Measurements from ENCODE around the gene FNIP1. TPM values are rescaled to one million over a fixed set of nuclear protein-coding genes. Genes with fewer than 3 reads are reported as not detected.
A peak's percentile ranks its signal among the peaks of the same experiment; 100 is the strongest.
"Not testable (repeated sequence)": the region's sequence is repeated elsewhere in the genome, so short reads cannot be mapped to it uniquely, and the experiment has no call there.

FNIP1 gene
- total RNA-seq, 1 donor from 2014 or later, result 29.5 TPM

- H3K27me3 ChIP-seq, result no peaks in the 10 kb centered on the region
- no peak overlapping the region for H3K27ac ChIP-seq
- H3K36me3 ChIP-seq, result peaks cover 0 to 17% of the 10 kb centered on the region in 2 donors
- no peak for TF ChIP-seq CTCF (IDR thresholded peaks at IDR 0.05)
- TF ChIP-seq POLR2A (IDR thresholded peaks at IDR 0.05), result no peak
- no peak for TF ChIP-seq POLR2AphosphoS5 (IDR thresholded peaks at IDR 0.05; ENCODE audit: insufficient read depth in 1 of 2, low read depth in 1 of 2)
- H3K9me3 ChIP-seq, result no peaks in the 10 kb centered on the region
- H3K4me3 ChIP-seq, result no peak overlapping the region
- intact Hi-C loops (cut with DNase I), result no loop called here
- H3K4me1 ChIP-seq, result peaks cover 14% of the 10 kb centered on the region
- no peak for DNase-seq (ENCODE audit: extremely low spot score in 2 of 2)
These were observed 114.6 kb downstream of the FNIP1 start for GRCh38 chr5:131682175-131682574.

GRCh38 chr5:131679911-131680310, 116.9 kb downstream of the FNIP1 start:
- intact Hi-C loops (cut with DNase I), result no loop called here
- Histone ChIP-seq H3K4me3 (no peak overlapping the region), H3K27me3 (no peaks in the 10 kb centered on the region), H3K27ac (peak overlapping the region; percentile 32), H3K36me3 (peaks cover 0 to 31% of the 10 kb centered on the region in 2 donors), H3K9me3 (no peaks in the 10 kb centered on the region), H3K4me1 (peaks cover 12% of the 10 kb centered on the region)
- no peak for DNase-seq (ENCODE audit: extremely low spot score in 2 of 2)
- no peak for TF ChIP-seq CTCF (IDR thresholded peaks at IDR 0.05)
- no peak for TF ChIP-seq POLR2A (IDR thresholded peaks at IDR 0.05)
- peak in 1 of 2 donors; percentile 76 for TF ChIP-seq POLR2AphosphoS5 (IDR thresholded peaks at IDR 0.05; ENCODE audit: insufficient read depth in 1 of 2, low read depth in 1 of 2)

GRCh38 chr5:131678273-131678672, 118.5 kb downstream of the FNIP1 start:
- H3K4me3 ChIP-seq; DNase-seq (ENCODE audit: extremely low spot score in 2 of 2); H3K27me3 ChIP-seq; H3K27ac ChIP-seq; intact Hi-C loops (cut with DNase I); H3K9me3 ChIP-seq; H3K4me1 ChIP-seq: not testable (repeated sequence)
- H3K36me3 ChIP-seq, result peaks cover 0 to 31% of the 10 kb centered on the region in 2 donors

GRCh38 chr5:131677115-131677514, 119.7 kb downstream of the FNIP1 start:
- intact Hi-C loops (cut with DNase I), result no loop called here
- Histone ChIP-seq H3K4me3 (no peak overlapping the region), H3K27me3 (no peaks in the 10 kb centered on the region), H3K27ac (no peak overlapping the region), H3K36me3 (peaks cover 0 to 31% of the 10 kb centered on the region in 2 donors), H3K9me3 (no peaks in the 10 kb centered on the region), H3K4me1 (peaks cover 21% of the 10 kb centered on the region)
- DNase-seq (ENCODE audit: extremely low spot score in 2 of 2), result no peak
- no peak for TF ChIP-seq POLR2A (IDR thresholded peaks at IDR 0.05)
- TF ChIP-seq CTCF (IDR thresholded peaks at IDR 0.05), result no peak
- TF ChIP-seq POLR2AphosphoS5 (IDR thresholded peaks at IDR 0.05; ENCODE audit: insufficient read depth in 1 of 2, low read depth in 1 of 2), result no peak

GRCh38 chr5:131672776-131673175, 124.0 kb downstream of the FNIP1 start:
- H3K27me3 ChIP-seq, result no peaks in the 10 kb centered on the region
- peaks cover 0 to 27% of the 10 kb centered on the region in 2 donors for H3K36me3 ChIP-seq
- H3K4me3 ChIP-seq, result no peak overlapping the region
- no peak for DNase-seq (ENCODE audit: extremely low spot score in 2 of 2)
- H3K9me3 ChIP-seq, result no peaks in the 10 kb centered on the region
- peaks cover 35% of the 10 kb centered on the region for H3K4me1 ChIP-seq
- H3K27ac ChIP-seq, result peak overlapping the region; percentile 64
- intact Hi-C loops (cut with DNase I), result loop anchor here (5.0 kb wide), 1 partner anchor 125 kb away; the partner anchor contains the start of gene FNIP1
- TF ChIP-seq CTCF (IDR thresholded peaks at IDR 0.05) (no peak), POLR2A (IDR thresholded peaks at IDR 0.05) (no peak), POLR2AphosphoS5 (IDR thresholded peaks at IDR 0.05; ENCODE audit: insufficient read depth in 1 of 2, low read depth in 1 of 2) (no peak)

Data from vagina (tissue), 2 donors.